OCI-LY7 (cell line): Measurements from ENCODE around the gene PCNX2.

Experiments
- CTCF ChIP-seq: fragments of 200-600 bp; sonication (generic); conservative IDR thresholded peaks from 2 replicates; pipeline ENCODE4 v1.5.1; 2014; ENCODE audit warnings: mild to moderate bottlenecking, antibody characterized with exemption, low read length, moderate library complexity, mixed read lengths
- EZH2phosphoT487 ChIP-seq: fragments of 200-600 bp; sonication (generic); IDR thresholded peaks from 2 replicates; pipeline ENCODE4 v1.6.1; 2018; ENCODE audit warnings: low read depth, borderline replicate concordance, mild to moderate bottlenecking, mixed run types, antibody characterized with exemption, low read length, moderate library complexity, mixed read lengths

GRCh38 chr1:232987046-232987773 is 308.3 kb downstream of the PCNX2 start:
- no peak for TF ChIP-seq CTCF
- no peak for TF ChIP-seq EZH2phosphoT487
